ENCODE measurements around the gene ESYT1. TPM values are rescaled to one million over a fixed set of nuclear protein-coding genes. Genes with fewer than 3 reads are reported as not detected.

Gene ESYT1
- total and polyA plus RNA-seq, 9 donors = 62.3 to 139 (median 97.3) TPM

DNA sequence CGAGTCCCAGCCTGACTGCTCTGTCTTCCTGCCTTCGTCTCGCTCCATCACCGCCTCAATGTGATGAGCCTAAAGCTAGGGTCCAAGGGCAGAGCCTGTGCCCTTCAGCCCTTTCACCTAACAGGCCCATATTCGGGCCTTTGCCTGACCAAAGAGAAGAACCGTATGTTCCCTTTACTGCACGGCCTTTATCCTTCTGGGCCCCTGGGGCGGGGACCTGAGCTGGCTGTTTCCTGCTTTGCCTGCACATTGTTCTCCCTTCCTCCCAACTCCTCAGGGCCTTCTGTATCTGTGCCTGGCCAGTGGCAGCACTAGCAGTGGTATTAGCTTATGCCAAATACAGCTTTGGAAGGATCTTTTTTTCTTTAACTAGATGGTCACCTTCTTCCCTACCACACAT is 15.8 kb downstream of the ESYT1 start:
- Histone ChIP-seq H3K4me1 (ENCODE audit: insufficient read depth) (peaks cover 4% of the 10 kb centered on the region), H3K27me3 (no peaks in the 10 kb centered on the region), H3K4me3 (no peak overlapping the region), H3K9me3 (no peaks in the 10 kb centered on the region), H3K36me3 (no peaks in the 10 kb centered on the region), H3K27ac (no peak overlapping the region)
- DNase-seq = no peak
- intact Hi-C loops (cut with DNase I) = no loop called here
- no peak for TF ChIP-seq POLR2A (IDR thresholded peaks at IDR 0.05)
- TF ChIP-seq, protein P1, sequence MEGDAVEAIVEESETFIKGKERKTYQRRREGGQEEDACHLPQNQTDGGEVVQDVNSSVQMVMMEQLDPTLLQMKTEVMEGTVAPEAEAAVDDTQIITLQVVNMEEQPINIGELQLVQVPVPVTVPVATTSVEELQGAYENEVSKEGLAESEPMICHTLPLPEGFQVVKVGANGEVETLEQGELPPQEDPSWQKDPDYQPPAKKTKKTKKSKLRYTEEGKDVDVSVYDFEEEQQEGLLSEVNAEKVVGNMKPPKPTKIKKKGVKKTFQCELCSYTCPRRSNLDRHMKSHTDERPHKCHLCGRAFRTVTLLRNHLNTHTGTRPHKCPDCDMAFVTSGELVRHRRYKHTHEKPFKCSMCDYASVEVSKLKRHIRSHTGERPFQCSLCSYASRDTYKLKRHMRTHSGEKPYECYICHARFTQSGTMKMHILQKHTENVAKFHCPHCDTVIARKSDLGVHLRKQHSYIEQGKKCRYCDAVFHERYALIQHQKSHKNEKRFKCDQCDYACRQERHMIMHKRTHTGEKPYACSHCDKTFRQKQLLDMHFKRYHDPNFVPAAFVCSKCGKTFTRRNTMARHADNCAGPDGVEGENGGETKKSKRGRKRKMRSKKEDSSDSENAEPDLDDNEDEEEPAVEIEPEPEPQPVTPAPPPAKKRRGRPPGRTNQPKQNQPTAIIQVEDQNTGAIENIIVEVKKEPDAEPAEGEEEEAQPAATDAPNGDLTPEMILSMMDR (IDR thresholded peaks at IDR 0.05) = no peak
- 83 to 86% (median 84%) methylated on average over 8 of the region's 8 CpGs for WGBS, 3 donors

DNA sequence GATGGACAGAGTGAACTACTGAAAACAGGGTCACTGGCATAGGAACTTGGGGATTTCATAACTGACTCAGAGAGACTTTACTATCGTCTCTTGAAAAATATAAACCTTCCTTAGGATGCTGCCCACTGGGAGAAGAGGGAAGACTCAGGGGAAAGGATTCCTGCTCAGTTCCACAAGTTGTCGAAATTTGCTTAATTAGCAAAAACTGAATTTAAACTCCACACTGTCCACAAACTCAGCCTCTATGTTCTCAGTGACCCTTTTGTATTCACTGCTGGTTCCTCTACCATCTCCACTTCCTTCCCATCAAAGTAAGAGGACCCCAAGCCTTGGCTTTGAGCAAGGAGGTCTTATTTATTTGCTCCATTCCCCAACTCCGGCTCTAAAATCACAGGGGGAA is 17.1 kb downstream of the ESYT1 start:
- Histone ChIP-seq H3K27me3 (no peaks in the 10 kb centered on the region), H3K27ac (no peak overlapping the region), H3K36me3 (no peaks in the 10 kb centered on the region), H3K9me3 (no peaks in the 10 kb centered on the region), H3K4me1 (ENCODE audit: insufficient read depth) (peaks cover 4% of the 10 kb centered on the region), H3K4me3 (no peak overlapping the region)
- intact Hi-C loops (cut with DNase I) = no loop called here
- DNase-seq = no peak
- no peak for TF ChIP-seq EP300 (IDR thresholded peaks at IDR 0.05)
- TF ChIP-seq POLR2A (IDR thresholded peaks at IDR 0.05) = no peak
- TF ChIP-seq, protein P1 (IDR thresholded peaks at IDR 0.05) = no peak
- 69 to 82% (median 79%) methylated on average over 3 of the region's 3 CpGs for WGBS, 3 donors

GRCh38 chr12:56146492-56147460 is 18.7 kb downstream of the ESYT1 start:
- WGBS, 3 donors = 27 to 37% (median 27%) methylated on average over 13 of the region's 13 CpGs
- TF ChIP-seq POLR2A (IDR thresholded peaks at IDR 0.05) (no peak), EP300 (IDR thresholded peaks at IDR 0.05) (no peak)
- TF ChIP-seq, protein P1 (IDR thresholded peaks at IDR 0.05) = no peak
- Histone ChIP-seq H3K27me3 (no peaks in the 10 kb centered on the region), H3K27ac (peak overlapping the region; percentile 10 to 35), H3K4me1 (ENCODE audit: insufficient read depth) (peaks cover 6% of the 10 kb centered on the region), H3K4me3 (no peak overlapping the region), H3K9me3 (no peaks in the 10 kb centered on the region), H3K36me3 (no peaks in the 10 kb centered on the region)
- intact Hi-C loops (cut with DNase I) = no loop called here
- peak; percentile 54 to 70 (median 64) for DNase-seq

GRCh38 chr12:56150563-56150962 is 22.5 kb downstream of the ESYT1 start:
- no peaks in the 10 kb centered on the region for H3K36me3 ChIP-seq
- H3K9me3 ChIP-seq = no peaks in the 10 kb centered on the region
- no peak overlapping the region for H3K27ac ChIP-seq
- peaks cover 14% of the 10 kb centered on the region for H3K4me1 ChIP-seq (ENCODE audit: insufficient read depth)
- intact Hi-C loops (cut with DNase I) = no loop called here
- TF ChIP-seq, protein P1 (IDR thresholded peaks at IDR 0.05) = no peak
- TF ChIP-seq EP300 (IDR thresholded peaks at IDR 0.05) = no peak
- no peak for TF ChIP-seq POLR2A (IDR thresholded peaks at IDR 0.05)
- H3K4me3 ChIP-seq = no peak overlapping the region
- no peaks in the 10 kb centered on the region for H3K27me3 ChIP-seq
- 65 to 66% (median 66%) methylated on average over 3 of the region's 3 CpGs for WGBS, 3 donors
- DNase-seq = no peak

Measured in ovary (tissue), 9 donors.